DOHH2 (cell line): ENCODE measurements around the gene SMARCAD1.

Source experiments
- H3F3A ChIP-seq: fragments of 200-600 bp; sonication (generic), shearing (Covaris generic); 2 replicates; pipeline ENCODE4 v1.6.0; 2016; ENCODE audit warnings: antibody characterized with exemption, mild to moderate bottlenecking; ENCODE audit not compliant: control insufficient read depth, insufficient read depth
- H3K27ac ChIP-seq: fragments of 200-600 bp; sonication (generic); 2 replicates; pipeline ENCODE4 v1.5.1; 2014; ENCODE audit warnings: low read depth, mild to moderate bottlenecking, low read length, moderate library complexity
- H3K27me3 ChIP-seq: fragments of 200-600 bp; sonication (generic); 2 replicates; pipeline ENCODE4 v1.6.1; 2014; ENCODE audit warnings: mild to moderate bottlenecking, low read length, mixed read lengths; ENCODE audit not compliant: control insufficient read depth
- H3K36me3 ChIP-seq: fragments of 200-600 bp; sonication (generic); 2 replicates; pipeline ENCODE4 v1.6.1; 2014; ENCODE audit warnings: mild to moderate bottlenecking, low read length, moderate library complexity, mixed read lengths; ENCODE audit not compliant: control insufficient read depth
- H3K4me1 ChIP-seq: fragments of 200-600 bp; sonication (generic); 2 replicates; pipeline ENCODE4 v1.6.1; 2014; ENCODE audit warnings: mild to moderate bottlenecking, low read length, mixed read lengths; ENCODE audit not compliant: control insufficient read depth
- H3K4me2 ChIP-seq: fragments of 200-600 bp; sonication (generic); 2 replicates; pipeline ENCODE4 v1.6.0; 2014; ENCODE audit warnings: mild to moderate bottlenecking, low read length, moderate library complexity
- H3K4me3 ChIP-seq: fragments of 200-600 bp; sonication (generic); 2 replicates; pipeline ENCODE4 v1.5.1; 2014; ENCODE audit warnings: mild to moderate bottlenecking, low read length, mixed read lengths
- H3K79me2 ChIP-seq: fragments of 200-600 bp; sonication (generic); 2 replicates; pipeline ENCODE4 v1.6.1; 2014; ENCODE audit warnings: mild to moderate bottlenecking, low read length, mixed read lengths; ENCODE audit not compliant: control insufficient read depth
- H3K9me2 ChIP-seq: fragments of 200-600 bp; sonication (generic); replicated peaks from 2 replicates; pipeline ENCODE4 v1.6.1; 2014; ENCODE audit warnings: mild to moderate bottlenecking, low read length, mixed read lengths; ENCODE audit not compliant: control insufficient read depth
- H3K9me3 ChIP-seq: fragments of 200-600 bp; sonication (generic); 2 replicates; pipeline ENCODE4 v1.6.1; 2014; ENCODE audit warnings: antibody characterized with exemption, low read length, mixed read lengths; ENCODE audit not compliant: control insufficient read depth, insufficient read depth
- H4K20me1 ChIP-seq: fragments of 200-600 bp; sonication (generic); 2 replicates; pipeline ENCODE4 v1.6.0; 2014; ENCODE audit warnings: low read depth, mild to moderate bottlenecking, antibody characterized with exemption, low read length, moderate library complexity; ENCODE audit not compliant: control insufficient read depth, insufficient read depth
- EZH2phosphoT487 ChIP-seq: fragments of 200-600 bp; sonication (generic); IDR thresholded peaks from 2 replicates; pipeline ENCODE4 v1.6.1; 2017; ENCODE audit warnings: borderline replicate concordance, mild to moderate bottlenecking, antibody characterized with exemption, low read length, moderate library complexity, mixed read lengths
- TF ChIP-seq, protein P1 (sequence below): fragments of 200-600 bp; sonication (generic); IDR thresholded peaks from one replicate; pipeline ENCODE4 v1.5.1; 2014; ENCODE audit warnings: antibody characterized with exemption, mild to moderate bottlenecking, low read depth, low read length; ENCODE audit not compliant: poor library complexity, severe bottlenecking

Gene SMARCAD1

DNA sequence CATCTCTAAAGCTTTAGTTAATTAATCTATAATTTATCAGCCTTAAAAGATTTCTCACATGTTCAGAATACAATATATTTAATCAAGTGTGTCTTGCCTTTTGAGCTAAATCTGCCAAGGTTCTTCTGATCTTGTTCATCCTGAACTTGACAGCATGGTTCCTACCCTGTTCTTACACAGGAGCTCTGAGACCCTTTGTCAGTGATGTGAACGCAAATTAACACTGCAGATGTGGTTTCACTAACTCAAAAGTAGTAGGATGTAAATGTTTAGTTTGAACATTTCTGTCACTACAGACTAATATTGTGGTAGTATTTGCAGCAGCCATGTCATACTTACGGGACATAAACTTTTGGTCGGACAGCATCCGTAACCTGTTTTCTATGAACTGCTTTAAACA is 59.4 kb downstream of the SMARCAD1 start:
- Histone ChIP-seq H3K4me3 (no peak overlapping the region), H3K36me3 (peaks cover 46% of the 10 kb centered on the region), H3K9me2 (no peaks in the 10 kb centered on the region), H3K27me3 (no peaks in the 10 kb centered on the region), H3K27ac (no peak overlapping the region), H3K79me2 (no peaks in the 10 kb centered on the region), H3K9me3 (no peaks in the 10 kb centered on the region), H3F3A (no peaks in the 10 kb centered on the region; the same call in 1 of the 2 replicates), H3K4me1 (no peaks in the 10 kb centered on the region), H3K4me2 (no peak overlapping the region), H4K20me1 (no peaks in the 10 kb centered on the region)
- no peak for TF ChIP-seq EZH2phosphoT487
- TF ChIP-seq, protein P1, sequence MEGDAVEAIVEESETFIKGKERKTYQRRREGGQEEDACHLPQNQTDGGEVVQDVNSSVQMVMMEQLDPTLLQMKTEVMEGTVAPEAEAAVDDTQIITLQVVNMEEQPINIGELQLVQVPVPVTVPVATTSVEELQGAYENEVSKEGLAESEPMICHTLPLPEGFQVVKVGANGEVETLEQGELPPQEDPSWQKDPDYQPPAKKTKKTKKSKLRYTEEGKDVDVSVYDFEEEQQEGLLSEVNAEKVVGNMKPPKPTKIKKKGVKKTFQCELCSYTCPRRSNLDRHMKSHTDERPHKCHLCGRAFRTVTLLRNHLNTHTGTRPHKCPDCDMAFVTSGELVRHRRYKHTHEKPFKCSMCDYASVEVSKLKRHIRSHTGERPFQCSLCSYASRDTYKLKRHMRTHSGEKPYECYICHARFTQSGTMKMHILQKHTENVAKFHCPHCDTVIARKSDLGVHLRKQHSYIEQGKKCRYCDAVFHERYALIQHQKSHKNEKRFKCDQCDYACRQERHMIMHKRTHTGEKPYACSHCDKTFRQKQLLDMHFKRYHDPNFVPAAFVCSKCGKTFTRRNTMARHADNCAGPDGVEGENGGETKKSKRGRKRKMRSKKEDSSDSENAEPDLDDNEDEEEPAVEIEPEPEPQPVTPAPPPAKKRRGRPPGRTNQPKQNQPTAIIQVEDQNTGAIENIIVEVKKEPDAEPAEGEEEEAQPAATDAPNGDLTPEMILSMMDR, result no peak

DNA sequence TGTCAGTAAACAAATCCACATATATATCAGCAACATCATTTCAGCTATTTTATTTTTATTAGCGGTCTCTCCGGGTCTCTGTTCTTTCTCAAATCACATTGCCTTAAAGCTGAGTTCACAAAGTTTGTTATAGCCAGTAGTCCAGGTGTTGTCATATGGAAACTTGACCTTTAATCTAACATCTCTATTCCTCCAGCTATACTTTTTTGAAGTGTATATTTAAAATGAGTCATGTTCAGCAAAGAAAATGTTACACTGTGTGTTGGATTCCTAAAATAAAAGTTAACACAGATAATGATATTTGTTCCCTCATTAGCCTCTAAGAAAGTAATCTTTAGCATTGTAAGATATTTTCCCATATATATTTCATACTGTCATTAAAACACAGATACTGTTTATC is 63.6 kb downstream of the SMARCAD1 start:
- Histone ChIP-seq H3K9me2 (no peaks in the 10 kb centered on the region), H4K20me1 (no peaks in the 10 kb centered on the region), H3K27ac (no peak overlapping the region), H3K27me3 (no peaks in the 10 kb centered on the region), H3K4me2 (no peak overlapping the region), H3K9me3 (no peaks in the 10 kb centered on the region), H3K4me3 (no peak overlapping the region), H3K36me3 (peaks cover 51% of the 10 kb centered on the region), H3K4me1 (no peaks in the 10 kb centered on the region), H3F3A (no peaks in the 10 kb centered on the region), H3K79me2 (no peaks in the 10 kb centered on the region)
- TF ChIP-seq, protein P1, result no peak
- TF ChIP-seq EZH2phosphoT487, result no peak

DNA sequence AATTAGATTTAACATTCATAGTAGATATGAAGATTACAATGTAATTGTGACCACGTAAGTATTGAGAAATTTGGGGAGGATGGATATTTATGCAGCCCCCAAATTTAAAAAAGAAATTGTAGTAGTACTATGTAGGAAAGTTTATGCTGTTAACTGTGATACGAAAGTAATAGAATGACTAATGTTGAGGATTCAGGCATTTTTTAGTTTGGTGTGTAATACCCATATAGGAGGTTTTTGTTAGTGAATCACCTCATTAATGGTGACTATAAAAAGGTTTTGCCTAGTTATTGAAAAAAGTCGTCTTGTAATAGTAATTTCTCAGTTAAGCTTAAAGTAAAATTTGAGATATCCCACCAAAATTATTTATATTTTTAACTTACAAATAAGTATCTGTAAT is 67.2 kb downstream of the SMARCAD1 start:
- H3K9me2 ChIP-seq, result no peaks in the 10 kb centered on the region
- no peak overlapping the region for H3K4me2 ChIP-seq
- H3K27me3 ChIP-seq, result no peaks in the 10 kb centered on the region
- no peaks in the 10 kb centered on the region for H3K9me3 ChIP-seq
- H3K79me2 ChIP-seq, result no peaks in the 10 kb centered on the region
- no peak overlapping the region for H3K27ac ChIP-seq
- H4K20me1 ChIP-seq, result no peaks in the 10 kb centered on the region
- TF ChIP-seq, protein P1, result no peak
- TF ChIP-seq EZH2phosphoT487, result no peak
- peaks cover 71% of the 10 kb centered on the region for H3K36me3 ChIP-seq
- no peaks in the 10 kb centered on the region for H3K4me1 ChIP-seq
- H3F3A ChIP-seq, result no peaks in the 10 kb centered on the region
- no peak overlapping the region for H3K4me3 ChIP-seq

DNA sequence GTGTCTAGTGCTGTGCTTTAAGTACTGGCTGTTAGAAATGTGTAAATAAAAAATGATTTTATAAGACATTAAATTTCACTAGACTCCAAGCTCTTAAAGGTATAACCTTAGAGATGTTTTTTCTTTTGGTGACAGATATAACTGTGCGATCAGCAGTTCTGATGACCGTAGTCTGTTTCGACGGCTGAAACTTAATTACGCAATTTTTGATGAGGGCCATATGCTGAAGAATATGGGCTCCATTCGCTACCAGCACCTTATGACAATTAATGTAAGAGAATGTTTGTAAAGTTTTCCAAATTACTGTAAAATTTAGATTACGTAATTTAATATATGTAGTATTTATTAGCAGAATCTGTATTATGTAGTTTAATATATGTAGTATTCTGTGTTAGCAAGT is 68.5 kb downstream of the SMARCAD1 start:
- Histone ChIP-seq H3K4me1 (no peaks in the 10 kb centered on the region), H3K36me3 (peaks cover 73% of the 10 kb centered on the region), H3K4me2 (no peak overlapping the region)

More for the DNA sequence above, 68.5 kb downstream of the SMARCAD1 start:
- Histone ChIP-seq H3F3A (no peaks in the 10 kb centered on the region), H3K9me2 (no peaks in the 10 kb centered on the region), H3K27me3 (no peaks in the 10 kb centered on the region), H3K27ac (no peak overlapping the region), H3K79me2 (no peaks in the 10 kb centered on the region), H4K20me1 (no peaks in the 10 kb centered on the region), H3K4me3 (no peak overlapping the region), H3K9me3 (no peaks in the 10 kb centered on the region)
- TF ChIP-seq EZH2phosphoT487, result no peak
- TF ChIP-seq, protein P1, result no peak
